Hepatocyte (in vitro differentiated cells): ENCODE data around the gene POU2F1. TPM values are rescaled to one million over a fixed set of nuclear protein-coding genes. Genes with fewer than 3 reads are reported as not detected.
A peak's percentile ranks its signal among the peaks of the same experiment; 100 is the strongest.

Experiments used
- DNase-seq: peaks from one replicate; pipeline ENCODE4 v3.0.0-alpha.2; 2016; ENCODE audit warnings: low spot score
- H2AFZ ChIP-seq: fragments of 200-600 bp; sonication (generic); 2 replicates; pipeline ENCODE4 v1.6.0; 2016; ENCODE audit warnings: antibody characterized with exemption, mild to moderate bottlenecking
- H3K27ac ChIP-seq: fragments of 200-600 bp; sonication (generic); 2 replicates; pipeline ENCODE4 v1.5.1; 2016; ENCODE audit warnings: mild to moderate bottlenecking
- H3K27me3 ChIP-seq: fragments of 200-600 bp; sonication (generic); 2 replicates; pipeline ENCODE4 v1.6.1; 2016
- H3K36me3 ChIP-seq: fragments of 200-600 bp; sonication (generic); replicated peaks from 2 replicates; pipeline ENCODE4 v1.5.1; 2016; ENCODE audit warnings: low read depth; ENCODE audit not compliant: insufficient read depth
- H3K4me1 ChIP-seq: fragments of 200-600 bp; sonication (generic); 2 replicates; pipeline ENCODE4 v1.5.1; 2016; ENCODE audit warnings: mild to moderate bottlenecking, moderate library complexity; ENCODE audit not compliant: insufficient read depth
- H3K4me2 ChIP-seq: fragments of 200-600 bp; sonication (generic); 2 replicates; pipeline ENCODE4 v1.6.0; 2016
- H3K4me3 ChIP-seq: fragments of 200-600 bp; sonication (generic); 2 replicates; pipeline ENCODE4 v1.5.1; 2016; ENCODE audit warnings: mild to moderate bottlenecking
- H3K79me2 ChIP-seq: fragments of 200-600 bp; sonication (generic); 2 replicates; pipeline ENCODE4 v1.6.0; 2017; ENCODE audit warnings: mild to moderate bottlenecking
- H3K9me2 ChIP-seq: fragments of 200-600 bp; sonication (generic); replicated peaks from 2 replicates; pipeline ENCODE4 v1.6.0; 2017; ENCODE audit warnings: mild to moderate bottlenecking; ENCODE audit not compliant: insufficient read depth
- H3K9me3 ChIP-seq: fragments of 200-600 bp; sonication (generic); 2 replicates; pipeline ENCODE4 v1.5.1; 2016; ENCODE audit warnings: low read depth, mild to moderate bottlenecking
- H4K20me1 ChIP-seq: fragments of 200-600 bp; sonication (generic); 2 replicates; pipeline ENCODE4 v1.6.0; 2016; ENCODE audit warnings: mild to moderate bottlenecking; ENCODE audit not compliant: insufficient read depth, poor library complexity, severe bottlenecking
- EZH2 ChIP-seq: fragments of 200-600 bp; sonication (generic); IDR thresholded peaks from 2 replicates; pipeline ENCODE4 v1.6.1; 2016; ENCODE audit warnings: antibody characterized with exemption, mild to moderate bottlenecking, borderline replicate concordance
- EZH2phosphoT487 ChIP-seq: fragments of 200-600 bp; sonication (generic); IDR thresholded peaks from one replicate; pipeline ENCODE4 v1.6.1; 2018; ENCODE audit warnings: antibody characterized with exemption, mild to moderate bottlenecking, low read depth, moderate library complexity; ENCODE audit not compliant: unreplicated experiment, severe bottlenecking
- WGBS: methylation state at CpG from one replicate; pipeline ENCODE4 v1.1.6; 2016; ENCODE audit warnings: low lambda C conversion rate; ENCODE audit errors: missing lambda C conversion rate; 5-methylcytosine and 5-hydroxymethylcytosine counted together
- polyA plus RNA-seq: library from polyadenylated mRNA; unstranded; fragments of >200 nt; fragmentation: Nextera tagmentation; extraction: Ambion mirVana; gene quantifications from 2 replicates; pipeline ENCODE4 v1.2.1, GENCODE V29; 2016
- total RNA-seq: library from RNA; depleted of rRNA; stranded (reverse); fragments of >200 nt; gene quantifications from 2 replicates; pipeline ENCODE4 v1.2.3, GENCODE V29; 2014
- TF ChIP-seq, protein P1 (sequence below): fragments of 200-600 bp; sonication (generic); IDR thresholded peaks from 2 replicates; pipeline ENCODE4 v1.5.1; 2016; ENCODE audit warnings: antibody characterized with exemption, mild to moderate bottlenecking; ENCODE audit not compliant: poor library complexity

The POU2F1 gene
- total and polyA plus RNA-seq, 2 experiments from 2014 or later, result 11.9 to 14.5 TPM

DNA sequence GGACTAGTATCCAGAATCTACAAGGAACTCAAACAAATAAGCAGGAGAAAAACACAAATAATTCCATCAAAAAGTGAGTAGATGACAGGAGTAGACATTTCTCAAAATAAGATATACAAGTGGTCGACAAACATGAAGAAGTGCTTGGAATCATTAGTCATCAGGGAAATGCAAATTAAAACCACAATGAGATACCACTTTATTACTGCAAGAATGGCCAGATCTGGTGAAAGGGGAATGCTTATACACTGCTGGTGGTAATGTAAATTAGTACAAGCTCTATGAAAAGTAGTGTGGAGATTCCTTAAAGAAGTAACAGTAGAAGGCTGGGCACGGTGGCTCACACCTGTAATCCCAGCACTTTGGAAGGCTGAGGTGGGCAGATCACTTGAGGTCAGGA lies 73.8 kb downstream of the POU2F1 start:
- Histone ChIP-seq H2AFZ (no peak overlapping the region), H3K27me3 (no peaks in the 10 kb centered on the region), H3K27ac (no peak overlapping the region), H3K4me3 (no peak overlapping the region), H3K79me2 (peaks cover 63% of the 10 kb centered on the region), H4K20me1 (no peaks in the 10 kb centered on the region), H3K9me2 (no peaks in the 10 kb centered on the region), H3K4me1 (peaks cover 15% of the 10 kb centered on the region), H3K9me3 (no peaks in the 10 kb centered on the region), H3K36me3 (no peaks in the 10 kb centered on the region), H3K4me2 (no peak overlapping the region)
- DNase-seq, result no peak
- no peak for TF ChIP-seq EZH2
- TF ChIP-seq EZH2phosphoT487, result no peak
- TF ChIP-seq, protein P1, sequence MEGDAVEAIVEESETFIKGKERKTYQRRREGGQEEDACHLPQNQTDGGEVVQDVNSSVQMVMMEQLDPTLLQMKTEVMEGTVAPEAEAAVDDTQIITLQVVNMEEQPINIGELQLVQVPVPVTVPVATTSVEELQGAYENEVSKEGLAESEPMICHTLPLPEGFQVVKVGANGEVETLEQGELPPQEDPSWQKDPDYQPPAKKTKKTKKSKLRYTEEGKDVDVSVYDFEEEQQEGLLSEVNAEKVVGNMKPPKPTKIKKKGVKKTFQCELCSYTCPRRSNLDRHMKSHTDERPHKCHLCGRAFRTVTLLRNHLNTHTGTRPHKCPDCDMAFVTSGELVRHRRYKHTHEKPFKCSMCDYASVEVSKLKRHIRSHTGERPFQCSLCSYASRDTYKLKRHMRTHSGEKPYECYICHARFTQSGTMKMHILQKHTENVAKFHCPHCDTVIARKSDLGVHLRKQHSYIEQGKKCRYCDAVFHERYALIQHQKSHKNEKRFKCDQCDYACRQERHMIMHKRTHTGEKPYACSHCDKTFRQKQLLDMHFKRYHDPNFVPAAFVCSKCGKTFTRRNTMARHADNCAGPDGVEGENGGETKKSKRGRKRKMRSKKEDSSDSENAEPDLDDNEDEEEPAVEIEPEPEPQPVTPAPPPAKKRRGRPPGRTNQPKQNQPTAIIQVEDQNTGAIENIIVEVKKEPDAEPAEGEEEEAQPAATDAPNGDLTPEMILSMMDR, result no peak
- WGBS, result 94% methylated on average over 2 of the region's 2 CpGs

DNA sequence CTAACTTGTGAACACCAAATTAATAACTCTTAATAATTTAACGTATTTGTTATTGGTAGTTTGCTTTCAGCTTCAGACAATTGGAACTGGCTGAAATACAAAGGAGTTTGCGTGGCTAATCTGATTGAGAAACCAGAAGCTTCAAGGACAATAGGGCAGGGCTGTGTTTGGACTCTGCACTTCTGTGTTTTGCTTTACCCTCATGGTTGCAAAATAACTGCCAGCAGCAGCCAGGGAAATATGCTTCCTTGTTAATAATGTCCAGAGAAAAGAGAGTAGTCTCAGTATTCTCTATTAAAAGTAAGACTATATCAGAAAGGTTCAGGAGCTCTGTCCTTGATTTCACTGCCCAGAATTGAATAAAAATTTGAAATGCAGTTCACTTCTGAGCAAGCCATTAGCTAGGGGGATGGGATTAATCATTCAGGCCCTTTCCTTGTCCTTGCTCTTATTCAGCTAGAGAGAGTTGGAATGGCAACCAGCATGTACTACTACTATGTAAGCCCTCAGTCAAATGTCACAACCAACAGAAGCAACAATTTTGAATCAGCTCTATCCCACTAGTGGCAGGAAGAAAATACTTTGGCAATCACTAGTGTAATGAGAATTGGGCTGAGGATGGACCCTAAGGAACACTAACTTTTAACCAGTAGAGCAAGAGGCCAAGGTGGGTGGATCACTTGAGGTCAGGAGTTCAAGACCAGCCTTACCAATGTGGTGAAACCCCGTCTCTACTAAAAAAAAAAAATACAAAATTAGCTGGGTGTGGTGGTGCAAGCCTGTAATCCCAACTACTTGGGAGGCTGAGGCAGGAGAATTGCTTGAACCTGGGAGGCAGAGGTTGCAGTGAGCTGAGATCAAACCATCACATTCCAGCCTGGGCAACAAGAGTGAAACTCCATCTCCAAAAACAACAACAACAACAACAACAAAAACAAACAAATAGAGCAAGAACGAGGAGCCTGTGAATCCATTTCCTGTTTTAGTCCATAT lies 76.8 kb downstream of the POU2F1 start:
- Histone ChIP-seq H3K36me3 (no peaks in the 10 kb centered on the region), H3K4me2 (peak overlapping the region; percentile 15), H3K4me1 (peaks cover 10% of the 10 kb centered on the region), H3K9me2 (no peaks in the 10 kb centered on the region), H4K20me1 (no peaks in the 10 kb centered on the region), H3K27me3 (no peaks in the 10 kb centered on the region), H2AFZ (no peak overlapping the region), H3K27ac (peak overlapping the region; percentile 71), H3K79me2 (peaks cover 51% of the 10 kb centered on the region), H3K4me3 (no peak overlapping the region), H3K9me3 (no peaks in the 10 kb centered on the region)
- 64% methylated on average over 4 of the region's 4 CpGs for WGBS
- TF ChIP-seq, protein P1, result no peak
- no peak for TF ChIP-seq EZH2
- no peak for TF ChIP-seq EZH2phosphoT487
- peak; percentile 50 for DNase-seq

DNA sequence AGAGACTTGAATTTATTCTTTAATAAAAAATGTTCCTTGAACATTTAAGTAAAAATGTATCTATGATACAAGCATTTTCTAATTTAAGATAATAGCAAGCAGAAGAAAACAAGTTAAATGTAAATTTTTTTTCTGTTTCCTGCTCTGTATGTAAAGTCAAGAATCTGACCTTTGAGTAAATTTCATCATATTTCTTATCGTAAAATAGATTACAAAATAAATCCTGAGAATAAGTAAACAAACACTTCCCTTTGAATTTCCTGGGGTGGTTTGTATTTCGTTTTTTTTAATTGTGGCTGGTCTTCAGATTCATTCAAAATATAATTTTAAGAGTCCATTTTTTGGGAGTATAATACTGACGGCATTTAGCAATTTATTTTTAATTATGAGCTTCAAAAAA lies 77.6 kb downstream of the POU2F1 start:
- H3K36me3 ChIP-seq, result no peaks in the 10 kb centered on the region
- no peak overlapping the region for H3K4me2 ChIP-seq
- no peaks in the 10 kb centered on the region for H3K9me2 ChIP-seq
- H3K79me2 ChIP-seq, result peaks cover 50% of the 10 kb centered on the region
- TF ChIP-seq EZH2phosphoT487, result no peak
- TF ChIP-seq EZH2, result no peak
- TF ChIP-seq, protein P1, result no peak
- DNase-seq, result no peak
- H3K27ac ChIP-seq, result peak overlapping the region; percentile 71
- H3K4me1 ChIP-seq, result peaks cover 10% of the 10 kb centered on the region
- no peak overlapping the region for H3K4me3 ChIP-seq
- no peaks in the 10 kb centered on the region for H4K20me1 ChIP-seq
- no peaks in the 10 kb centered on the region for H3K9me3 ChIP-seq
- no peaks in the 10 kb centered on the region for H3K27me3 ChIP-seq
- no peak overlapping the region for H2AFZ ChIP-seq
- 72% methylated on average over 3 of the region's 3 CpGs for WGBS
